Stimulated activated CD8-positive, alpha-beta memory T cell treated with anti-CD3 and anti-CD28 coated beads, Interleukin-12 subunit alpha, Interleukin-12 subunit beta, amount 100 ng/mL, for 24 hours (primary cell): ENCODE data around the gene CEACAM16.

Experiments used
- DNase-seq: peaks from one replicate; pipeline ENCODE4 v3.0.0-alpha.2; 2020; ENCODE audit errors: extremely low read depth

Gene CEACAM16

GRCh38 chr19:44759083-44759804 lies 60.3 kb downstream of the CEACAM16 start:
- DNase-seq: no peak
